ENCODE data around the gene DUSP9.

GRCh38 chrX:153672531-153673427 is 25.8 kb downstream of the DUSP9 start:
- TF ChIP-seq POLR2AphosphoS5 (IDR thresholded peaks at IDR 0.05; ENCODE audit: low read depth) (no peak), CTCF (IDR thresholded peaks at IDR 0.05; ENCODE audit: insufficient read depth, low read length) (no peak), SPI1 (IDR thresholded peaks at IDR 0.05; ENCODE audit: borderline replicate concordance, low read depth) (no peak)

Data from HL-60 (cell line).